ENCODE results near the gene TLCD1.
A peak's percentile ranks its signal among the peaks of the same experiment; 100 is the strongest.

The TLCD1 gene, protein sequence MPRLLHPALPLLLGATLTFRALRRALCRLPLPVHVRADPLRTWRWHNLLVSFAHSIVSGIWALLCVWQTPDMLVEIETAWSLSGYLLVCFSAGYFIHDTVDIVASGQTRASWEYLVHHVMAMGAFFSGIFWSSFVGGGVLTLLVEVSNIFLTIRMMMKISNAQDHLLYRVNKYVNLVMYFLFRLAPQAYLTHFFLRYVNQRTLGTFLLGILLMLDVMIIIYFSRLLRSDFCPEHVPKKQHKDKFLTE

GRCh38 chr17:28726226-28726626, at the start of gene TLCD1:
Gene TLCD1 (minus strand): TSS chr17:28726233. CDS start chr17:28726097, 136 bp downstream.
- DNase-seq, result peak; percentile 74

DNA sequence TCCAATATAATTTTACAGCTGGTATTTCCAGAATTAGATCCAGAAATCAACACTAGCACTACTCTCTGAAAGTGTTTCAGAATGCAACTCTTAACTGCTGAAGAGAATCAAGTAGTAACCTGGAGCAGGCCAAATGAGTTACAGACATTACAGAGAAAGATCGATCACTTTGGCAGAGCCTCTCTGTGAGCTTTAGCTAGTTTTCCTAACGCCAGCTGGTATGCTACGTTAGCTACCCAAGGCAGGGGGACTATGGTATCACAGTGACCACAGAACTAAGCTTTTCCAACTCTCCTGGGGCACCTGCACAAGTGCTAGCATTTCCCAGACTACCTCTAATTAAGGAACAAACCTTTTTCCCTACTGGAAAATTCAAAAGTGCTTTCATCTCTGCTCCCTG, 48.2 kb upstream of the TLCD1 start:
- DNase-seq, result no peak

DNA sequence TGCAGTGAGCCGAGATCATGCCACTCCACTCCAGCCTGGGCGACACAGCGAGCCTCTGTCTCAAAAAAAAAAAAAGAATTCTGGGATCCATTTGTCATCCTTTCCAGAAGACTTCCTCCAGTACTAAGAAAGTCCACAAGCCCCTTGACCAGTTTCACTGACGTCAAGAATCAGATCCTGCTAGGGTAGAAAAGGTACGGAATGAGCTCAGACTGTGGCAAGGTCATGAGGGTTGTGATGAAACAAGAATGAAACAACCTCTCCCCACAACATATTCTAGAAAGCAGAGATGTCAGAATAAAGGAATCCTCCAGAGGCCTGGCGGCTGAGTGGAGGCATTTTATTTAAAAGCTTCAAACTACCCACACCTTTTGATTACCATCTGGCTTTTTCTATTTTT, 47.7 kb upstream of the TLCD1 start:
- DNase-seq, result no peak

DNA sequence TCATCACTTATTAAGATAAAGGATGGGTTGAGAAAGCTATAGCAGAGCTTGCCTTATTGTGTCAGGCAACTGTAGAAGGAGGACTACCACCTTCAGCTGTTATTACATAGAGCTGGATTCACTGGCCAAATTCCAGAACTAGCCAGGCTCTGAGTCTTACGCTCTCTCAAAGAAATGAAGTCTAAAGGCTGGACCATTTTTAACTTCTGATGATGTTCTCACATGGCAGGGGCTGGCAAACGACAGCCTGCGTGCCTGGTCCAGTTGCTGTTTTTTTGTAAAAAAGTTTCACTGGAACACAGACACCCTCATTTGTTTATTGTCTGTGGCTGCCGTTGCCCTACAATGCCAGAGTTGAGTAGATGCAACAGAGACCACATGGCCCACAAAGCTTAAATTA, 39.0 kb upstream of the TLCD1 start:
- DNase-seq, result no peak

GRCh38 chr17:28763804-28764266, 37.8 kb upstream of the TLCD1 start:
- peak; percentile 73 for DNase-seq

DNA sequence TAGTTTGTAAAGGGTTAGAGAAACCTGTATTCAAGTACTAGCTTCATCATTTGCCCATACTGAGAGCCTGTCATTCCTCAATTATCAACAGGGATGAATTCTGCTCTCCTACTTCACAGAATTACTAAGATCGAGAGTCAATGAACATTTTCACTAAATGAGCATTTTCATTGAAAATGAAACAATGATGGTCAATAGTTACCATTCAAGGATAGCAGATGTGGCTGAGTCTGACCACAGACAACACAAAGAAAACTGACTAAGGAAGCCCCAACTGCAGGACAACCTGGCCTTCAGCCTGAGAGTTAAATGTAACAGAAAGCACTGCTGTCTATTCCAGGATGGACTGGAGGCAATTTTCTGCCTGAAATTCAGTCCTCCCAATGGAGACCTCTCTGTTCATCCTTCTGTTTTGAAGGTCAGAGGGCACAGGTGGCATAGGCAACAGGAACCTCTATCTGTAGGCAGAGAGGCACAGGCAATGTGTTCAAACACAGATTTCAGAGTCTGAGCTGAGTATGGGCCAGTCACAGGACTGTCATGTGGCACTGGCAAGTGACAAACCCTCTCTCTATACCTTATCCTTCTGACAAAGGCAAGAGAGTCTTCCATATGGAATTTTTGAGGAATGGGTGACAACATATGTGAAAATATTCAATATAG, 37.2 kb upstream of the TLCD1 start:
- no peak for DNase-seq

DNA sequence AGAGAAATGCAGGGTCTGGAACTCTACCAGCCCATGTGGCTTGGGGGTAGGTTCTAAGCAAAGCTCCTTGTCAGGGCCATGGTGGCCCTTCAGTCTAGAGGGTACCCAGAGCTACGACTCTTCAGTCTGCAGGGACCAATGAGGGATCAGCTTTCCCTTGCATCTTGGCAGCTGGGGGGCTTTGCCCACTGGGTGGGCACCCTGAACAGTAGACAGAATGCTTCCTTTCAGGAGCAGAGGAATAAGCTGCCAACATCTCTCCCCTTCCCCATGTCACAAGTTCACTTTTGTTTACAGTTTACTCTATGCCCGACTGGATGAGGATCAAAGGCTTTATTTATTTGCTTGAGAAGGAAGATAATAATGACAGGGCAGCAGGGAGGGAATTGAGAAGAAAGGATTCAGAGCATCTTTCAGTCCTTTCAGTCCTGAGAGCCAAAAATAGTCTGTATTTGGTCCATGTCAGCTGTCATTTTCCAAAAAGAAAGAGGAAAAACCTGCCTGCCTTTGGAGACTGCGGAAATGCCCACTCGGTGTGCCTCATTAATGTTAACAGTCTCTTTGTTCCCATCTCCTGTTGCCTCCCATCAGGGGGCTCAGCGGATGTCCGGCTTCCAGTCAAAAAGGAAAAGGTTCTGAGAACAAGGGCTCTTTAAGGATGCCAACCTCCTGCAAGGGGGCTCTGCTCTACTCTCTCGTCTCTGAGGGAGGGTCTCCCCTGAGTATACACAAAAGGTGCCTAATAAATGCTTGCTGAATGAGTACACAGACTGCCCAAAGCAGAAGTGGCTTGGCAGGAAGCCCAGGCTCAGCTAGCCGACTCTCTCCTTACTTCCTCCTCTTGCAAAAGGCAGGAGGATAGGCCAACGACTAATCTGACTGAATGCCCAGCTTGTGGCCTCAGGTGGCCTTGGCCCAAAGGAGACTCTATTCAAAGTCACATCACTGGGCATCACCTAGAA, 34.8 kb upstream of the TLCD1 start:
- DNase-seq, result no peak

DNA sequence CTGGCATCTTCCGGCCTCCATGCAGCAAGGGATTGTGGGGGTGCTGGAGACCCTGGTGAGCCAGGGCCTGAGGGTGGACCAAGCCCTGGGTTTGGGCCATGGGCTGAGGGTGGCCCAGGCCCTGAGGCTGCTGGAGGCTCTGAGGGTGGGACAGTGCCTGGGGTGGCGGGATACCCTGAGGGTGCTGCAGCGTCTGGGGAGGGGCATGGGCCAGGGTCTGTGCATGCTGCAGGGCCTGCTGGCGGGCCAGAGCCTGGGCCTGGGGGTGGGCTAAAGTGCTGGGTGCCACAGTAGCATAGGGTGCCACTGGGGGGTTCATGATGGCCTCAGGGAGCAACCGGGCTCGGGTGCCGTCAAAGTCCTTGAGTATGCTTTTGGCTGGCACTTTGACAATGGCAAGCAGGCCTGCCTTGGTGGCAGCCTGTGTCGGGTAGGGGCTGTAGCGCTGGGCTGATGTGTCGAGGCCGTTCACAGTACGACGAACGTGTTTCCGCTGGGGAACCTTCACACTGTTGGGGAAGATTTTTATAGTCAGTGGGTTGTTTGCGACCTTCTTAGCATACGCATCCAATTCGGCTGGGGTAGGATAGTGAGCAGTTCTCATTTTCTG, 33.3 kb upstream of the TLCD1 start:
- no peak for DNase-seq

DNA sequence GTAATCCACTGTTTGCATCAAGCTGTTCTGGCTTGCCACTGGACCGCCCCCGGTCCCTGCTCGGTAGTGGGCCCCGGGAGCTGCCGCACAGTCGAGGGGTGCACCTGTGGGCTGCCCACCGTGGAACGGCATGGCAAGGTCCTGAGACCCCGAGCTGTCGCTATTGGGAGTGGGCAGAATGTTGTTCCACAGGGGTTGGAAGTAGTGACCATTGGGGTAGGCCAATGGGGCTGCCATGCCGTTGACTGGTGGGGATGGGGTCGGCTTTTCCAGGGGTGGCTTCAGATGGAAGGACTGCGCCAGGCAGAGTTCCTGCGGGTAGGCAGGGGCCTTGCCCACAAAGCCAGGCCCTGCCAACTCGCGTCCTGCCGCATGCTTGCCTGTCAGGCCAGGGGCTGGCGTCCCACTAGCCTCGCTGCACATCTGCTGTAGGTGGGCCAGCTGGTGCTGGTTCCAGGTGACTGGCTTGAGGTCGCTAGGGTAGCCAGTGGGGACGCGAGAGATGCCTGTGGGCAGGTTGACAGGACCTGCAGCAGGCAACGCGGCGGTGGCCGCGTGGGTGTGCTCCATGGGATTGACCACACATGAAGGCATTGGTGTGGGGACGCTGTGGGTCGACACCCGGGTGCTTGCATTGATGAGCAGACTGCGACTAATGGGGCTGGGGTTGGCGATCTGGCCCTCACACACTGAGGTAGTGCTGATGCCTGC, 32.5 kb upstream of the TLCD1 start:
- no peak for DNase-seq

DNA sequence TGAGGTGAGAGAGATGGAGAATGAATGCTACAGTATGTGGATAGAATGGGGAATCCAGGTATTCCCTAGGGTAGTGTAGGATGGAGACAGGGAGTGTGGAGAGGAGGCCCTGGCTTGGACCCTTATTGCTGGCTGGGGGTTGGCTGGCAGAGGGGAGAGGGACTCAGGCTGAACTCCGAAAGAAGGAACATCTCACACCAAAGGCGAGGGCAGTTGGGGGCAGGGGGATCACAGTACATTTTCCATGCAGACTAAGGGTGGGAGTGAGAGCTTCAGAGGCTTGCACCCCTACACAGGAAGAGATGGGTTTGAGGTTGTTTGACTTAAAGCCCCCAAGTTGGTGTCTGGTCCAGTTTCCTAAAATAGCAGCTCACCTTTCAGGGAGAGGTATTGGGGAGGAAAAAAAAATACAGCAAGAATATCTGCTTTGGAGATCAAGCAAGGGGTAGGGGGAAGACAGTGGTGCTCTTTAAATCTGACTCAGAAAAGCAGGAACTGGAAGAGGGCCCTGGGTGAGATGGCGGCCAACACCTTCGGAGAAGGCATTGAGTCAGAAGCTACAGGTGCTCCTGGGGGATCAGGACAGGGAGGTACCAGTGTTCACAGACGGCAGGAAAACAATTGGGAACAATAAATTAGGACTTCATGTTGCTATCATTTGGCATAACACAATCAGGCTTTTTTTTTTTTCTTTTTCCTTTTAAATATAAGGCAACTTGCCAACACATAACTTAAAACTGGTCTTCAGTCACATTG, 30.2 kb upstream of the TLCD1 start:
- DNase-seq, result no peak

- DNase-seq, result no peak
Observed at GRCh38 chr17:28755486-28755885, 29.5 kb upstream of the TLCD1 start.

DNA sequence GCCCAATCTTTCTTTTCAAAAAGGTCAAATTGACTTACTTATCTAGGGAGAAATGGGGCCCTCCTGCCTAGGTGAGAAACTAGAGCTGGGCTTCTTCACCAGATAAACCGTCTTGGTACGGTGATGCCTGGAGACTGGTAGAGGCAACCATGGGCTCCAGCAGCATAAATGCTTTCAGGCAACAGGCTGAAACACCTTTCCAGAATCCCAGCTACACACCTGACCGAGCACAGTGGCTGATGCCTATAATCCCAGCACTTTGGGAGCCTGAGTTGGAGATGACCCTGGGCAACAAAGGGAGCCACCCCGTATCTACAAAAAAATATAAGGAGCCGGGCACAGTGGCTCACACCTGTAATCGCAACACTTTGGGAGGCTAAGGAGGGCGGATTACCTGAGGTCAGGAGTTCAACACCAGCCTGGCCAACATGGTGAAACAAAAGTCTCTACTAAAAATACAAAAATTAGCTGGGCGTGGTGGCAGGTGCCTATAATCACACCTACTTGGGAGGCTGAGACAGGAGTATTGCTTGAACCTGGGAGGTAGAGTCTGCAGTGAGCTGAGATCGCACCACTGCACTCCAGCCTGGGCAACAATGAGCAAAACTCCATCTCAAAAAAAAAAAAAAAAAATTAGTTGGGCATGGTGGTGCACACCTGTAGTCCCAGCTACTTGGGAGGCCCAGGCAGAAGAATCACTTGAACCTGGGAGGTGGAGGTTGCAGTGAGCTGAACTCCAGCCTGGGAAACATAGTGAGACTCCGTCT, 25.8 kb upstream of the TLCD1 start:
- DNase-seq, result no peak

DNA sequence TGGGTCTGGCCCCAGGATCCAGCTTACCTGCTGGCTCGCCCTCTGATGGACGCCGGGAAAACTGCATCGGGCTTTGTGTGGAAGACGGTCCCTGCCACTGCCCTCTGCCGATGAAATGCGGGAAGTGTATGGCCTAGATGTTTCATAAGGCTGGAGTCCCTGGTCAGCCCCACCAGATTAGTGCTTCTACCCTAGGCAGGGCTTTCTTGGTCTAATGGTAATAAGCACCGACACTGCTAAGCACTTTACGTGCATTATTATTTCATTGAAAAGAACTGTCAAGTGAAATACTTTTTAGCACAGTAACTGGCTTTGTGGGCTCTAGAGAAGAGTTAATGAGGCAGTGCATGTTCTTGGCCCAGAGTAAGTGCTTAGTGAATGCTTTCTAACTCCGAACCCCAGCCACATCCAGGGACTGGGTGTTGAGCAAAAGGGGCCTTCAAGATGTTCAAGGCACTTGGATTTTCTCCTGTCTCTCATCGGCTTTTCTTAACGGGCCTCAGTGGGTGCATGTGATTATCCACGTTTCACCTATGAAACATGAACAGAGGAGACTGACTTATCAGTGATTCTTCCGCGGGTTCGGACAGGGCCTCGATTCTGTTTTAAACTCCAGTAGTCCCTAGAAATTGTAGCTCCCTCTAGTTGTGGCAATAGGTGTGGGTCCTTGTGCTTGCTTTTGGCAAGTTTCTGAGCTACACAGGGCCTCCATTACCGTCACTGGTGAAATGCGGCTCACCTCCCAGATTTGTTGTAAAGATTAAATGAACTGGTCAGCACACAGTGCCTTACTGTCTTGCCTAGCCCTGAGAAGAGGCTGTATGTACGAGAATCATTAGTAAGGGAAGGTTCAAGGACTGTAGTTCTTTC, 24.4 kb upstream of the TLCD1 start:
- DNase-seq, result peak; percentile 89

DNA sequence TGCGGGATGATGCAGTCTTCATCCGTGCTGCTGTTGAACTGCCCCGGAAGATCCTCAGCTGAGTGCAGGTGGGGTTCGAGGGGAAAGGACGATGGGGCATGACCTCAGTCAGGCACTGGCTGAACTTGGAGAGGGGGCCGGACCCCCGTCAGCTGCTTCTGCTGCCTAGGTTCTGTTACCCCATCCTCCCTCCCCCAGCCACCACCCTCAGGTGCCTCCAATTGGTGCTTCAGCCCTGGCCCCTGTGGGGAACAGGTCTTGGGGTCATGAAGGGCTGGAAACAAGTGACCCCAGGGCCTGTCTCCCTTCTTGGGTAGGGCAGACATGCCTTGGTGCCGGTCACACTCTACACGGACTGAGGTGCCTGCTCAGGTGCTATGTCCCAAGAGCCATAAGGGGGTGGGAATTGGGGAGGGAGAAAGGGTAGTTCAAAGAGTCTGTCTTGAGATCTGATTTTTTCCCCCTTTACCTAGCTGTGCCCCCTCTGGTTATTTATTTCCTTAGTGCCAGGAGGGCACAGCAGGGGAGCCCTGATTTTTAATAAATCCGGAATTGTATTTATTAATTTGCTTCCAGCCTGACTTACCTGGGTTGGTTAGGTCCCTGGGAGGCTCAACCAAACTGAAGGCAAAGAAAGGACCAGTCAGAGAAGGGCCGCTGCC, 23.6 kb upstream of the TLCD1 start:
- DNase-seq, result no peak

DNA sequence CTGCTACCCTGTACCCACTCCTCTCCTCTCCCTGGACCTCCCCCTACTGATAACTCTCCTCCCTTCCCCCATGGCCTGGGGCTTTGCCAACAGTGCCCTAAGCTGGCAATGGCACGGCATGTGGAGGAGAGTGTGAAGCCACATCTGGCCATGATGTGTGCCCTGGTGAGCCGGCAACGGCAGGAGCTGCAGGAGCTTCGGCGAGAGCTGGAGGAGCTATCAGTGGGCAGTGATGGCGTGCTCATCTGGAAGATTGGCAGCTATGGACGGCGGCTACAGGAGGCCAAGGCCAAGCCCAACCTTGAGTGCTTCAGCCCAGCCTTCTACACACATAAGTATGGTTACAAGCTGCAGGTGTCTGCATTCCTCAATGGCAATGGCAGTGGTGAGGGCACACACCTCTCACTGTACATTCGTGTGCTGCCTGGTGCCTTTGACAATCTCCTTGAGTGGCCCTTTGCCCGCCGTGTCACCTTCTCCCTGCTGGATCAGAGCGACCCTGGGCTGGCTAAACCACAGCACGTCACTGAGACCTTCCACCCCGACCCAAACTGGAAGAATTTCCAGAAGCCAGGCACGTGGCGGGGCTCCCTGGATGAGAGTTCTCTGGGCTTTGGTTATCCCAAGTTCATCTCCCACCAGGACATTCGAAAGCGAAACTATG, 23.0 kb upstream of the TLCD1 start:
- no peak for DNase-seq

- no peak for DNase-seq
Observed at GRCh38 chr17:28747801-28748750, 22.0 kb upstream of the TLCD1 start.

DNA sequence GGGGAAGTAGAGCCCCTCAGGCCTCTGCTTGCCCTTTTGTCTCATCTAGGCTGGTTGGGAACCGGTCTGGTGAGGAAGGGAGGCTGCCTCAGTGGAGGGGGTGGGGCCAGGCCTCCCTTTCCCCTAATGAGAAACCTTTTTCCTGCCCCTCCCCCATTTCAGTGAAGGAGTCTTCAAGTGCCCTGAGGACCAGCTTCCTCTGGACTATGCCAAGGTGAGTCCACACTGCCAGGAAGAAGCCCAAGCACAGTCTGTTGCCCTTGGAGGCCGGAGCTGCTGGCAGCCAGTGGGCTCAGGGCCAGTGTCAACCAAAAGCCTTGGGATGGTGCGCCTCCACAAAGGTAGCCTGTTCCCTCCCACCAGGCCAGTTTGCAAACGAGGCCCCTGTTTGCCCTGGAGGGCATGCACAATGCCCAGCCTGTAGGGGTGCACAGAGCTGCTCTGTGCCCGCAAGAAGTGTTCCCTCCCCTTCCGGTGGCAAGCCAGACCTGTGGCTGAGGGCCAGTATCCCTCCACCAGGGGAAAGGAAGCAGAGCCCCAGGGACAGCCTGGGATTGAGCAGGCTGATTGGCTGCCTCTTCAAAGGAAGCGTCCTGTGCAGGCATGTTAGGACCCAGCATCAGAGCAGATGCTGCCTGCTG, 21.1 kb upstream of the TLCD1 start:
- DNase-seq, result no peak

Data from stimulated activated CD4-positive, alpha-beta T cell treated with anti-CD3 and anti-CD28 coated beads, Interleukin-4, amount 100 ng/mL, for 1 hour (primary cell).